ENCODE data around the gene GBF1.

Gene GBF1

DNA sequence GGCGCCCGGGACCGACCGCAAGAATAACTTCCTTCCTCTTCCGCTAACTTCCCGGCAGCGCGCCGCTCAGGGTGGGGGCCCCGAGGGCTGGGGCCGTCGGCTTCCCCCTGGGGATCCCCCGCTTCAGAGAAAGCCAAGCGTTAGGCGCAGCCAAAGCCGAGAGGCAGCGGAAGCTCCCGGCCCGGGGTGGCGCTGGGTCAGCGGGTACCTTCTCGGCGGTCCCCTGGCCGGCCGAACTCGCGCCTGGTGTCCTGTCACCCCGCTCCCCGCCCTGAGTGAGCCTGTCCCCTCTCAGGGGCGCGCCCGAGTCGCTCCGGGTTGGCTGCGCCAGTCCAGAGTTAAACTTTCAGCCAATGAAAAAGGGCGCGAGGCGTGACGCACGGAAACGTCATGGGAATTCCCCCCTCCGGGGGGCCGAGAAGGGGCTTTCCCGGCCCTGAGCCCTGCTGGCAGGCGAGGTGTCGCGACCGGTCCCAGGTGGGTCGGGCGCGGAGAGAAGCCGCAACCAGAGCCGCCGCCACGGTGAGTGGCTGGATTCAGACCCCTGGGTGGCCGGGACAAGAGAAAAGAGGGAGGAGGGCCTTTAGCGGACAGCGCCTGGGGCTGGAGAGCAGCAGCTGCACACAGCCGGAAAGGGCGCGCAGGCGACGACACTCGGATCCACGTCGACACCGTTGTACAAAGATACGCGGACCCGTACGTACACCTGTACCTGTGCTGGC is 148.9 kb downstream of the GBF1 start:
- peak; percentile 95 for DNase-seq (ENCODE audit: low read depth, low spot score)

DNA sequence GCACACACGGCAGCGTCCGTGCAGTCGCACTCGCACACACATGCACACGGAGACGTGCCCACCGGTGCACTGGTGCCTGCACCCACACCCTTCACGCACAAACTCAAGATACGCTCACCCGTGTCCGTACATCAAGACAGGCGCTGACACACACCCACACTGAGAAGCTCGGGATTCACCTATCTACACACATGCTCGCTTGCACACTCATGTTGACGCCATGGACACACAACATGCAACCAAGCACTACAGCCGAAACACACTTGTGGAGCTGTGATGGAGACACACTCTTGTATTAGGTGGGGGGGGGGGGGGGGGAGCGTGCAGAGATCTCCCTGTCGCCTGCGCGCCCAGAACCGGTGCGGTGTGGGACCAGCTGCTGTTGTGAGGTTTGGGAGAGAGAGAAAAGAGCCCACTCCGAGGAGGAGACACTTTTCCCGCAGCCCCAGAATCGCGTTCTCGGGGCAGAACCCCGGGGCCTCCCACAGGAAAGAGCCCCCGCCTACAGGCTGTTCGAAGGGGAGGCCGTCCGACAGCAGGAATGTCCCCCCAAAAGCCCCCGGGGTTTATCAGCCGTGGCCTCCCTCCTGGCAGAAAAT is 149.6 kb downstream of the GBF1 start:
- DNase-seq (ENCODE audit: low read depth, low spot score) = no peak

DNA sequence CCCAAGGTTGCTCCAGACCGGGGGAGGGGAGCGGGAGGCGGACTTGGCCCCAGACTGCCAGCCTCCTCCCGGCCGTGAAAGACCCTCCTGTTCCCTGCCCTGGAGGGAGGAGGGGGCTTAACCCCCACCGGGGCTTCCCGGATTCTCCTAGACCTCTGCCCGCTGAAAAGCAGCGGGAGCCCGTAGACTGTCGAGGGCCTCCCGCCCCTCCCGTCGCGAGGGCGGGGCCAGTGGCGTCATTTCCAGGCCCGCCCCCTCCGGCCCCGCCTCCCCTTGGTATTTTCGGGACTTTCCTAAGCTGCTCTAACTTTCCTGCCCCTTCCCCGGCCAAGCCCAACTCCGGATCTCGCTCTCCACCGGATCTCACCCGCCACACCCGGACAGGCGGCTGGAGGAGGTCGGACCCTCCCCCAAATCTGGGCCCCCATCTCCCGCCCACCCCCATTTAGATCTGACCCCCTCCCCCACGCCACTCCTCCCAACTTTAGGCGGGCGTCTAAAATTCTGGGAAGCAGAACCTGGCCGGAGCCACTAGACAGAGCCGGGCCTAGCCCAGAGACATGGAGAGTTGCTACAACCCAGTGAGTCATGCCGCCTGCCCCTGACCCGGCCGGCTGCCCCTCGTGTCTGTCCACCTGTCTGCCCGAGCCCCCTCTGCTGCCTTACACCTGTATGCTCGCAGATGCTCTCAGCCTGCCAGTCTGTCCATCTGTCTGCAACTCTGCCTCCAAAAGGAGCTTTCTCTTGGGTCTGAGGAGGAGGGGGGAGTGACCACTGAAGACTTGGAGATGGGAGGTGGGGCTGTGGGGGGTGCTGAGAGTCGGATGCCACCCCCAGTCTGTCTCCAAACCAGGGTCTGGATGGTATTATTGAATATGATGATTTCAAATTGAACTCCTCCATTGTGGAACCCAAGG is 150.3 kb downstream of the GBF1 start, which contains the start of gene NFKB2:
TSS of gene NFKB2 (plus strand) at position 306 of the 917 bp plus-strand sequence. CDS start at position 561, 255 bp downstream.
- peak; percentile 95 for DNase-seq (ENCODE audit: low read depth, low spot score)

DNA sequence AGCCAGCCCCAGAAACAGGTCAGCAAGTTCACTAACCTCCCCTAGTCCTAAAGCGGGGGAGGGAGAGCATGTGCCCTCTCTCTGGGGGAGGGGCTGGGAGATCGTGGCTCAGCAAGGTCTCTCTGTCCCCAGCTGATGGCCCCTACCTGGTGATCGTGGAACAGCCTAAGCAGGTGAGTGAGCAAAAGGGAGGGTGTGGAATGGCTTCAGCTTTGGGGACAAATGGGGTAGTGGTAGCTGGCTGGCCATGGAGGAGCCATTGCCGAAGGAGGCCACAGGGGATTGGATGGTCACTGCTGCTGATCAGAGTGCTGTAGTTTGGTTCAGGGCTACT is 151.0 kb downstream of the GBF1 start:
- no peak for DNase-seq (ENCODE audit: low read depth, low spot score)

DNA sequence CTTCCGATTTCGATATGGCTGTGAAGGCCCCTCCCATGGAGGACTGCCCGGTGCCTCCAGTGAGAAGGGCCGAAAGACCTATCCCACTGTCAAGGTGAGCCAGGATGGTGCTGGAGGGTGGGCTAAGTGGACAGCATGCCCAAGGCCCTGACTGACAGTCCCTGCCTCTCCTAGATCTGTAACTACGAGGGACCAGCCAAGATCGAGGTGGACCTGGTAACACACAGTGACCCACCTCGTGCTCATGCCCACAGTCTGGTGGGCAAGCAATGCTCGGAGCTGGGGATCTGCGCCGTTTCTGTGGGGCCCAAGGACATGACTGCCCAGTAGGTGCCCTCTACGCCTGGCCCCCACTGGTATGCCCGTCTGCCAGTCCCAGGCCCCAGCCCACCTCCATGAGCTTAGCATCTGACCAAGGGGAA is 151.4 kb downstream of the GBF1 start:
- no peak for DNase-seq (ENCODE audit: low read depth, low spot score)

DNA sequence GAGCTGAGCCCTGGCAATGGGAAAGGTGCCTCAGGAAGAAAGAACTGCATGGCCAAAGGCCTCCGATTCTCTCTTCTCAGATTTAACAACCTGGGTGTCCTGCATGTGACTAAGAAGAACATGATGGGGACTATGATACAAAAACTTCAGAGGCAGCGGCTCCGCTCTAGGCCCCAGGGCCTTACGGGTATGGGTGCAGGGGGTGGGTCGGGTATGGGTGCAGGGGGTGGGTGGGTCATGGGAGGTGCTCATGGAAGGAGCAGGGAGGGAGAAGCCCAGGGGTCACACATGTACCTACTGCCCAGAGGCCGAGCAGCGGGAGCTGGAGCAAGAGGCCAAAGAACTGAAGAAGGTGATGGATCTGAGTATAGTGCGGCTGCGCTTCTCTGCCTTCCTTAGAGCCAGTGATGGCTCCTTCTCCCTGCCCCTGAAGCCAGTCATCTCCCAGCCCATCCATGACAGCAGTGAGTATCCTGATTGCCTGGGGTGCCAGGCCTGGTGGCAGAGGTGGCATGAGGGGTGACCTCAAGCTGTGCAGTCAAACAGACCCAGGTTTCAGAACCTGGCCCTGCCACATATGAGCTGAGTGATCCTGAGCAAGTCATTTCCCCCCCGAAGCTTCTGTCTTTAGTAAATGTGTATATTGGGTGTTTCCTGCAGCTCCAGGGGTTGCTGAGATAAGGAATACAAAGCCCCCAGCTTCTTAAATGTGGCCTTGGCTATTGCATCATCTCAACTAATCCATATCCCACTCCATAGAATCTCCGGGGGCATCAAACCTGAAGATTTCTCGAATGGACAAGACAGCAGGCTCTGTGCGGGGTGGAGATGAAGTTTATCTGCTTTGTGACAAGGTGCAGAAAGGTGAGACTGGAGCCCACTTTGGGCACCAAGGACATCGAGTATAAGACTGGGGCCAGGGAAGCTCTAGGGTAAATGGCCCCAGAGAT is 152.2 kb downstream of the GBF1 start:
- DNase-seq (ENCODE audit: low read depth, low spot score) = no peak

DNA sequence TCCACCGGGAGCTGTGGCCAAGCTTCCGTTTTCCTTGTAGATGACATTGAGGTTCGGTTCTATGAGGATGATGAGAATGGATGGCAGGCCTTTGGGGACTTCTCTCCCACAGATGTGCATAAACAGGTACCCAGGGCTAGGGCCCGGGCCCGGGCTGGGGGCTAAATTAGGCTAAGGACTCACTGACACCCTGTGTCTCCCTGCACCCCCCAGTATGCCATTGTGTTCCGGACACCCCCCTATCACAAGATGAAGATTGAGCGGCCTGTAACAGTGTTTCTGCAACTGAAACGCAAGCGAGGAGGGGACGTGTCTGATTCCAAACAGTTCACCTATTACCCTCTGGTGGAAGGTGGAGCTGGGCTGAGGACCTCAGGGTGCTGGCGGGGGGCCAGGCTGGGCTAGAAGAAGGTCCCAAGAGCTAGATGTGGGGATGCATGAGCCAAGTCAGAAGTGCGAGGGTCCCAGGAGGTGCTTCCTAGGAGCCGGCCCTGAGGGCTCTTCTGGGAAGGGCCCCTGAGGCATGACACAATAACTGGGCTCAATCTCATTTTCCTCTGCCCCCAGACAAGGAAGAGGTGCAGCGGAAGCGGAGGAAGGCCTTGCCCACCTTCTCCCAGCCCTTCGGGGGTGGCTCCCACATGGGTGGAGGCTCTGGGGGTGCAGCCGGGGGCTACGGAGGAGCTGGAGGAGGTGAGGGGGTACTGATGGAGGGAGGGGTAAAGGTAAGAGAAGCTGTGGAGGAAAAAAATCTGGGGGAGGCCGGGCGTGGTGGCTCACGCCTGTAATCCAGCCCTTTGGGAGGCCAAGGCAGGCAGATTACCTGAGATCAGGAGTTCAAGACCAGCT is 153.1 kb downstream of the GBF1 start:
- DNase-seq (ENCODE audit: low read depth, low spot score) = no peak

DNA sequence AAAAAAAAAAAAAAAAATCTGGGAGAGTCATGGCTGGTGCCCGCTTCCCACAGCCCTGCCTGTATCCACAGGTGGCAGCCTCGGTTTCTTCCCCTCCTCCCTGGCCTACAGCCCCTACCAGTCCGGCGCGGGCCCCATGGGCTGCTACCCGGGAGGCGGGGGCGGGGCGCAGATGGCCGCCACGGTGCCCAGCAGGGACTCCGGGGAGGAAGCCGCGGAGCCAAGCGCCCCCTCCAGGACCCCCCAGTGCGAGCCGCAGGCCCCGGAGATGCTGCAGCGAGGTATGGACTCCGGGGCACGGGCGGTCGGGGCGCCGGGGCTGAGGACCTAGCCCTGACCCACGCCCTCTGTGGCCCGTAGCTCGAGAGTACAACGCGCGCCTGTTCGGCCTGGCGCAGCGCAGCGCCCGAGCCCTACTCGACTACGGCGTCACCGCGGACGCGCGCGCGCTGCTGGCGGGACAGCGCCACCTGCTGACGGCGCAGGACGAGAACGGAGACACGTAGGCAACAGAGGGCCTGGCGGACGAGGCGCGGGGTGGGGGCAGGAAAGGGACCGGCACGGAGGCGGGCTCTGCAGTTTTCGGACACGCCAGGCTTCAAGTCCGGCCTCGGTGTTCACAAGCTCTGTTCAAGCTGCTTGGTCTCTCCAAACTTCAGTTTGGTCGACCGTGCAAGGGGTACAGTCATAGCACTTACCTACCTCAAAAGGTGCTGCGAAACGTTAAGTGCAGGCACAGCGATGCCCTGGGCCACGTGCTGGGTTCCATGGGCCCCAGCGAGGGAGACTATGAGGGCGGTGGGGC is 154.1 kb downstream of the GBF1 start:
- peak; percentile 91 for DNase-seq (ENCODE audit: low read depth, low spot score)

DNA sequence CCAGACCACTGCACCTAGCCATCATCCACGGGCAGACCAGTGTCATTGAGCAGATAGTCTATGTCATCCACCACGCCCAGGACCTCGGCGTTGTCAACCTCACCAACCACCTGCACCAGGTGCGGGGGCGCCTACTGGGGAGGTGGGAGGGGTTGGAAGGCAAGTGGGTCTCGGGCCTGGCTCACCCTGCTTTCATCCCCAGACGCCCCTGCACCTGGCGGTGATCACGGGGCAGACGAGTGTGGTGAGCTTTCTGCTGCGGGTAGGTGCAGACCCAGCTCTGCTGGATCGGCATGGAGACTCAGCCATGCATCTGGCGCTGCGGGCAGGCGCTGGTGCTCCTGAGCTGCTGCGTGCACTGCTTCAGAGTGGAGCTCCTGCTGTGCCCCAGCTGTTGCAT is 154.7 kb downstream of the GBF1 start:
- DNase-seq (ENCODE audit: low read depth, low spot score) = no peak

DNA sequence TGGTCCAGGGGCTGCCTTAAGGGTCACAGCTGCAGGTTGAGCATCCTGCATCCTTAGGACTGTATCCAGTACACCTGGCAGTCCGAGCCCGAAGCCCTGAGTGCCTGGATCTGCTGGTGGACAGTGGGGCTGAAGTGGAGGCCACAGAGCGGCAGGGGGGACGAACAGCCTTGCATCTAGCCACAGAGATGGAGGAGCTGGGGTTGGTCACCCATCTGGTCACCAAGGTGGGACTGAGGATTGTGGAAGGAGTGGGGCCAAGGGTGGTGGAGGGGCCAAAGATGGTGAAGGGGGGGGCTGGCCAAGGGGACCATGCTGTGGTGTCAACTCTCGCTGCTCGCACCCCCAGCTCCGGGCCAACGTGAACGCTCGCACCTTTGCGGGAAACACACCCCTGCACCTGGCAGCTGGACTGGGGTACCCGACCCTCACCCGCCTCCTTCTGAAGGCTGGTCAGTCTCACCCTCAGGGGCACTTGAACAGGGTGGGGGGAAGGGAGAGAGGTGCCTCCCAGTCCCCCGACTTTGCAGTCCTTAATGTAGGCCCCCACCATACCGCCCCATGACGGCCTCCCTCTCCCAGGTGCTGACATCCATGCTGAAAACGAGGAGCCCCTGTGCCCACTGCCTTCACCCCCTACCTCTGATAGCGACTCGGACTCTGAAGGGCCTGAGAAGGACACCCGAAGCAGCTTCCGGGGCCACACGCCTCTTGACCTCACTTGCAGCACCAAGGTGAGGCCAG is 155.4 kb downstream of the GBF1 start:
- DNase-seq (ENCODE audit: low read depth, low spot score) = no peak

DNA sequence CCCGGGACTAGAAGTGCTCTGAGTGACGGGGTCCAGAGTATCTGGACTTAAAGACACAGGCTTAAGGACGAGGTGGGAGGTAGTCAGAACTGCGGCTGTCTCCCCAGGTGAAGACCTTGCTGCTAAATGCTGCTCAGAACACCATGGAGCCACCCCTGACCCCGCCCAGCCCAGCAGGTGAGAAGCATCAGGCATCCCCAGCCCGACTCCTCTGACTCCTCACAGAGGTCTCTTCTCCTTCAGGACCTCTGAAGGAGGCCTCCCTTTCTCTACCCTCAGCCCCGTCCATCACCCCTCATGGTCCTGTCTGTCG is 156.0 kb downstream of the GBF1 start:
- no peak for DNase-seq (ENCODE audit: low read depth, low spot score)

DNA sequence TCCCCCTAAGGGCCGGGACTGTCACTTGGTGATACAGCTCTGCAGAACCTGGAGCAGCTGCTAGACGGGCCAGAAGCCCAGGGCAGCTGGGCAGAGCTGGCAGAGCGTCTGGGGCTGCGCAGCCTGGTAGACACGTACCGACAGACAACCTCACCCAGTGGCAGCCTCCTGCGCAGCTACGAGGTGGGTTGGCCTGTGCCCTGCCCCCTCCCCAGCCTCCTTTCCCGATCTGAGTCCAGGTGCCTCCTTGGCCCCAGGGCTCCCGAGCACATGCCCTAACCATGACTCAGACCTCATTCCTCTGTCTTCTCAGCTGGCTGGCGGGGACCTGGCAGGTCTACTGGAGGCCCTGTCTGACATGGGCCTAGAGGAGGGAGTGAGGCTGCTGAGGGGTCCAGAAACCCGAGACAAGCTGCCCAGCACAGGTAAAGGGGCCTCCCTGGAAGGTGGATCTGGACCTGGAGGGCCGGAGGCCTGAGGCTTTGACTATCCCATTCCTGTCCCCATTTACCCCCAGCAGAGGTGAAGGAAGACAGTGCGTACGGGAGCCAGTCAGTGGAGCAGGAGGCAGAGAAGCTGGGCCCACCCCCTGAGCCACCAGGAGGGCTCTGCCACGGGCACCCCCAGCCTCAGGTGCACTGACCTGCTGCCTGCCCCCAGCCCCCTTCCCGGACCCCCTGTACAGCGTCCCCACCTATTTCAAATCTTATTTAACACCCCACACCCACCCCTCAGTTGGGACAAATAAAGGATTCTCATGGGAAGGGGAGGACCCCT is 156.6 kb downstream of the GBF1 start:
- DNase-seq (ENCODE audit: low read depth, low spot score) = peak; percentile 91

DNA sequence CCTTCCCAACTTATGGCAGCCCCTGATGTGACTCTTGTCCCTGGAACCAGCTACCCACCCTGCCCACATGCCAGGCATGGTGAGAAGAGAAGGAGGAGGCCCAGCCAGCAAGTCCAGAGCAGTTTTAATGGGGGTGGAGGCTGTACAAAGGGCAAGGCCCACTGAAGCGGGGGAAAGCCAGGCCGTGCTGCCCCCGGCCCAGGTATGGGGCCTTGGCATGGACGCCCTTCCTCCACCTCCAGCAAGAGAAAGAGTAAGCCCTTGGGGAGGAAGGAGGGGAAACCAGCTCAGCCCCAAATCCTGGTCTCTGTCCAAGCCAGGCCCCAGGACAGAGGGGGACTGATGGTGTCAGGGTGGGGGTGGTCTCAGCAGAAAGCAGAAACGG is 157.2 kb downstream of the GBF1 start:
- no peak for DNase-seq (ENCODE audit: low read depth, low spot score)

DNA sequence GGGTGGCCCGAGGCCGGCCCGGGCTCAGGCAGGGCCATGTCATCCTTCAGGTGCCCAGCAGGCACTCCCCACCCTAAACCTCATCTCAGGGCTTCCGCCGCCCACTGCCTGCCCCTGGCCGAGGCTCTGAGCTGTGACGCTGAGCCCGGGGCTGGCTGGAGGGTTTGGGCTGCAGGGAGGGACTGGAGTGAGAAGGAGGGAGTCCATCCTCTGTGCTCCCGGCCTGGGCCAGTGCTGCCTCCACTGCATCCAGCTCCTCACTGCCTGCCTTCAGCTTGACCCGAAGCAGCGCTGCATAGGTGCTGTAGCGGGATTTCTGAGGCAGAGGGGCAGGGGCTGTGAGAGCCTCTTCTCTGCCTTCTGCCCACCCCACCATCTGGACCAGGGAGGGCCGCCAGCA is 157.8 kb downstream of the GBF1 start:
- DNase-seq (ENCODE audit: low read depth, low spot score) = no peak

DNA sequence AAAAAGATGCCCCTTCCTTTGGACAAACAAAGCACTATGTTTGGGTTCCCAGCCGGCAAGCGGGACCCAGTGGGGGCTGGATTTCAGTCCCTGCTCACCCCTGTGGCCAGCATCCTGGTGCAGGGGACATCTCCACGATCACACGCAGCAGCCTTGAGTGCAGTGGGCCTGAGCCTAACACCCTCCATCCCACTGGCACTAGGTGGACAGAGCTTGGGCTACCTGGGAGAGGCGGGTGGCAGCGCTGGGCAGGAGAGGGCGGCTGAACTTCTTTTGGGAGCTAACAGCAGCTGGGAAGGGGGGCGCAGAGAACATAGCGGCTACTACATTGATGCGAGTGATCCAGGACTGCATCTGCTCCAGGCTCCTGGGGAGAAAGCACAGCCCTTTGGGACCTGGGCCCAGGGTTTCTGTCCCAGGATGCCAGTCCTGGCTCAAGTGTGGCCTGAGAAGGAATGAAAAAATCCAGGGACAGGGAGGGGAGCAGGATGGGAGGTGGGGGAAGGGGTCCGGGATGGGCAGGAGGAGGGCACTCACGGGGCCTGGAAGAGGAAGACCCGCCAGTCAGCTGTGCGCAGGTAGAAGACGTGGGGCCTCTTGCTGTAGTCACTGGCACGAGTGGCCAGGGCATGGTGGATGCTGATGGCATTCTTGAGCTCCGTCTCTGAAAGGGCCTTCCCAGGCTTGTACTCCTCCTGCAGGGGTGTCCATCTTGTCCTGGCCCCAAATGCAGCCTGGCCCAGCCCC is 159.2 kb downstream of the GBF1 start:
- DNase-seq (ENCODE audit: low read depth, low spot score) = no peak

DNA sequence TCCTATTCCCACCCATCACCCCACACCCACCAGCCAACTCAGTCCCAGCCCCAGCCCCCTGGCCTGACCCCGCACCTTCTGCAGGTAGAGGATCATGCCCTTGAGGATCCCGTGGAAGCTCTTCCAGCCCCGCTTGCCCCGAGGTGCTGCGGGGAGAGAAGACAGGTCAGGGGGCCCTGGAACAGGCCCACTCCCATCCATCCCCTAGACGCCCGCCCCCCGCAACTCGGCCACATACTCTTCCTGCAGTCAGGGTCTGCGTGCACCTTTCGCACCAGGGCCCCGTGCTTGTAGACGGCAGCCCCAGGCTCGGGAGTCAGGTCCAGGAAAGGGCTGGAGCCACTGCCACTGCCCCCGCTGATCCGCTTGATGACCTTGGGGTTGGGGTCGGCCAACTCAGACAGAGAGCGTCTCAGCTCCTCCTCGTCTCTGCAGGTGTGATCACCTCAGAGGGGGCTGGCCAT is 159.8 kb downstream of the GBF1 start:
- no peak for DNase-seq (ENCODE audit: low read depth, low spot score)

DNA sequence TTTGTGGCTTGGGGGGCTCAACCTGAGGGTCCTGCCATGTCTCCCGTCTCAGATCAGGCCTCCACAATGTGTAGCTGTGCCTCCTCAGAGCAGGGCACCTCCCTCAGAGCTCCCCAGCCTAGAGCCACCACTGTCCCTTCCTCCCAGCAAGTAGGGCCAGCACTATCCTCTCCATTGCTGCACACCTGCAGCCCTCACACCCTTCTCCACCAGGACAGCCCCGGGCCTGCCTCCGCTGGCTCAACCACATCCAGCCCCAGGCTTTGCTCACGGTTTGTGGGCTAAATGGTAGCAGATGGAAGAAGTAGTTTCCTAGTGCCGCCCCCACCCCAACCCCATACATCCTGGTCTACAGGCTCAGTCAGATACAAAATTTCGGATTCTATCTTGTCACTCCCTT is 160.3 kb downstream of the GBF1 start:
- no peak for DNase-seq (ENCODE audit: low read depth, low spot score)

DNA sequence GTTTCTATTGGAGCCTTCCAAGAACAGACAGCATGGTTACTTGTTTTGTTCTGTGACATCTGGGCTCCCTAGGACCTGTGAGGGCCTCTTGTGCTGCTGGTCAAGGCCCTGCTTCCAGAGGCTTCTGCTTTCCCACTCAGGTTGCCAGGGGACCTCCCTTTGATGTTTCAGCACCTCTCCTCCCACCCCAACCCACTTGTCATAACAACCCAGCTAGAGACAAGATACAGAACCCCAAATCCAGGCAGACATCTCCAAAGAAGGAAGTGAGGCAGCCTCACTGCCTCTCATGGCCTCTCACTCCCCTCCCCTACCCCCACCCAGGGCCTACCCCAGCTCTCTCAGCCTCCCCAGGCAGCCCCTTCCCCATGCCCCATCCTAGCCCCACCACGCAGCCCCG is 161.5 kb downstream of the GBF1 start:
- no peak for DNase-seq (ENCODE audit: low read depth, low spot score)
